Astrocyte (in vitro differentiated cells and primary cell): Measurements from ENCODE around the gene CYP27B1. TPM values are rescaled to one million over a fixed set of nuclear protein-coding genes. Genes with fewer than 3 reads are reported as not detected.

Experiments
- DNase-seq: peaks from one replicate; pipeline ENCODE4 v3.0.0-alpha.2; 2010; ENCODE audit warnings: low read depth
- FAIRE-seq: peaks from 2 replicates; lab custom pipeline; 2011; peaks lifted over from hg19 to GRCh38; lab: Jason Lieb, UNC
- H2AFZ ChIP-seq: 2 replicates; pipeline ENCODE4 v1.6.0; 2012; ENCODE audit warnings: low read depth, low read length, inconsistent platforms
- H3K27ac ChIP-seq: 2 replicates; pipeline ENCODE4 v1.5.1; 2011; ENCODE audit warnings: low read depth, low read length, inconsistent platforms
- H3K27me3 ChIP-seq: 2 replicates; pipeline ENCODE4 v1.6.0; 2011; ENCODE audit warnings: low read length, inconsistent platforms; ENCODE audit not compliant: insufficient read depth
- H3K36me3 ChIP-seq: 2 replicates; pipeline ENCODE4 v1.5.1; 2011; ENCODE audit warnings: low read length, inconsistent platforms; ENCODE audit not compliant: insufficient read depth
- H3K4me1 ChIP-seq: 2 replicates; pipeline ENCODE4 v1.5.1; 2011; ENCODE audit warnings: low read length, inconsistent platforms; ENCODE audit not compliant: insufficient read depth
- H3K4me2 ChIP-seq: 2 replicates; pipeline ENCODE4 v1.6.0; 2012; ENCODE audit warnings: low read length, inconsistent platforms
- H3K4me3 ChIP-seq: 2 replicates; pipeline ENCODE4 v1.5.1; 2011; ENCODE audit warnings: low read depth, mild to moderate bottlenecking, low read length, inconsistent platforms; ENCODE audit not compliant: insufficient read depth
- H3K79me2 ChIP-seq: 2 replicates; pipeline ENCODE4 v1.6.0; 2012; ENCODE audit warnings: mild to moderate bottlenecking, low read length, inconsistent platforms; ENCODE audit not compliant: insufficient read depth
- H3K9ac ChIP-seq: 2 replicates; pipeline ENCODE4 v1.6.0; 2012; ENCODE audit warnings: mild to moderate bottlenecking, low read length, inconsistent platforms
- H3K9me3 ChIP-seq: 2 replicates; pipeline ENCODE4 v1.5.1; 2012; ENCODE audit warnings: low read depth, mild to moderate bottlenecking, low read length, inconsistent platforms; ENCODE audit not compliant: insufficient read depth
- H4K20me1 ChIP-seq: 2 replicates; pipeline ENCODE4 v1.6.0; 2012; ENCODE audit warnings: low read length, inconsistent platforms; ENCODE audit not compliant: insufficient read depth
- H3K27ac Mint-ChIP-seq: one replicate; pipeline ENCODE4 v1.8.0; 2021; ENCODE audit warnings: mild to moderate bottlenecking, mixed read lengths; ENCODE audit not compliant: unreplicated experiment
- H3K27me3 Mint-ChIP-seq: one replicate; pipeline ENCODE4 v1.8.0; 2021; ENCODE audit warnings: low read depth, mixed read lengths; ENCODE audit not compliant: unreplicated experiment
- H3K36me3 Mint-ChIP-seq: one replicate; pipeline ENCODE4 v1.8.0; 2021; ENCODE audit warnings: low read depth, mixed read lengths; ENCODE audit not compliant: unreplicated experiment
- H3K4me1 Mint-ChIP-seq: one replicate; pipeline ENCODE4 v1.8.0; 2021; ENCODE audit warnings: low read depth, mixed read lengths; ENCODE audit not compliant: unreplicated experiment
- H3K4me3 Mint-ChIP-seq: one replicate; pipeline ENCODE4 v1.8.0; 2021; ENCODE audit warnings: mild to moderate bottlenecking, moderate library complexity, mixed read lengths; ENCODE audit not compliant: unreplicated experiment
- H3K9me3 Mint-ChIP-seq: one replicate; pipeline ENCODE4 v1.8.0; 2021; ENCODE audit warnings: mild to moderate bottlenecking, mixed read lengths; ENCODE audit not compliant: unreplicated experiment
- EZH2 ChIP-seq: IDR thresholded peaks from 2 replicates; pipeline ENCODE4 v1.6.1; 2012; ENCODE audit warnings: mild to moderate bottlenecking, low read length, inconsistent platforms; ENCODE audit not compliant: insufficient read depth
- total RNA-seq: library from RNA; stranded (reverse); gene quantifications from 2 replicates; pipeline ENCODE4 v1.2.1, GENCODE V29; 2021
- TF ChIP-seq, protein P1 (sequence below): IDR thresholded peaks from 2 replicates; pipeline ENCODE4 v1.5.1; 2011; ENCODE audit warnings: low read depth, mild to moderate bottlenecking, inconsistent platforms, low read length, moderate library complexity; ENCODE audit not compliant: insufficient read depth

Gene CYP27B1
- total RNA-seq, 1 donor from 2014 or later: 1.5 TPM

GRCh38 chr12:57753756-57754337 is 13.0 kb downstream of the CYP27B1 start:
- peaks cover 27% of the 10 kb centered on the region for H3K4me1 Mint-ChIP-seq
- TF ChIP-seq, protein P1, sequence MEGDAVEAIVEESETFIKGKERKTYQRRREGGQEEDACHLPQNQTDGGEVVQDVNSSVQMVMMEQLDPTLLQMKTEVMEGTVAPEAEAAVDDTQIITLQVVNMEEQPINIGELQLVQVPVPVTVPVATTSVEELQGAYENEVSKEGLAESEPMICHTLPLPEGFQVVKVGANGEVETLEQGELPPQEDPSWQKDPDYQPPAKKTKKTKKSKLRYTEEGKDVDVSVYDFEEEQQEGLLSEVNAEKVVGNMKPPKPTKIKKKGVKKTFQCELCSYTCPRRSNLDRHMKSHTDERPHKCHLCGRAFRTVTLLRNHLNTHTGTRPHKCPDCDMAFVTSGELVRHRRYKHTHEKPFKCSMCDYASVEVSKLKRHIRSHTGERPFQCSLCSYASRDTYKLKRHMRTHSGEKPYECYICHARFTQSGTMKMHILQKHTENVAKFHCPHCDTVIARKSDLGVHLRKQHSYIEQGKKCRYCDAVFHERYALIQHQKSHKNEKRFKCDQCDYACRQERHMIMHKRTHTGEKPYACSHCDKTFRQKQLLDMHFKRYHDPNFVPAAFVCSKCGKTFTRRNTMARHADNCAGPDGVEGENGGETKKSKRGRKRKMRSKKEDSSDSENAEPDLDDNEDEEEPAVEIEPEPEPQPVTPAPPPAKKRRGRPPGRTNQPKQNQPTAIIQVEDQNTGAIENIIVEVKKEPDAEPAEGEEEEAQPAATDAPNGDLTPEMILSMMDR: no peak
- no peak for TF ChIP-seq EZH2
- no peak overlapping the region for H3K4me3 ChIP-seq
- peaks cover 33% of the 10 kb centered on the region for H3K79me2 ChIP-seq
- H3K9me3 ChIP-seq: no peaks in the 10 kb centered on the region
- no peak for DNase-seq
- H2AFZ ChIP-seq: no peak overlapping the region
- no peak overlapping the region for H3K27ac ChIP-seq
- peaks cover 21% of the 10 kb centered on the region for H3K4me1 ChIP-seq
- peak overlapping the region; percentile 82 for H3K4me2 ChIP-seq
- H3K27ac Mint-ChIP-seq: peak overlapping the region; percentile 79
- H3K4me3 Mint-ChIP-seq: peak overlapping the region; percentile 87
- H3K9ac ChIP-seq: no peak overlapping the region
- H3K27me3 Mint-ChIP-seq: peaks cover 4% of the 10 kb centered on the region
- no peaks in the 10 kb centered on the region for H3K9me3 Mint-ChIP-seq
- FAIRE-seq: no peak
- peaks cover 22% of the 10 kb centered on the region for H3K36me3 Mint-ChIP-seq
- peaks cover 16% of the 10 kb centered on the region for H4K20me1 ChIP-seq
- H3K36me3 ChIP-seq: peaks cover 12% of the 10 kb centered on the region
- peaks cover 11% of the 10 kb centered on the region for H3K27me3 ChIP-seq

- Histone ChIP-seq H3K79me2 (peaks cover 34% of the 10 kb centered on the region), H3K4me1 (peaks cover 21% of the 10 kb centered on the region), H3K27ac (no peak overlapping the region), H3K4me2 (peak overlapping the region; percentile 95), H3K9me3 (no peaks in the 10 kb centered on the region), H3K27me3 (peaks cover 11% of the 10 kb centered on the region), H4K20me1 (peaks cover 16% of the 10 kb centered on the region), H3K4me3 (peak overlapping the region; percentile 41), H2AFZ (peak overlapping the region; percentile 11), H3K36me3 (peaks cover 17% of the 10 kb centered on the region), H3K9ac (peak overlapping the region; percentile 42)
- Mint-ChIP-seq H3K36me3 (peaks cover 23% of the 10 kb centered on the region), H3K9me3 (no peaks in the 10 kb centered on the region), H3K4me1 (peaks cover 27% of the 10 kb centered on the region), H3K27ac (peak overlapping the region; percentile 94), H3K4me3 (peak overlapping the region; percentile 91), H3K27me3 (no peaks in the 10 kb centered on the region)
- TF ChIP-seq, protein P1: no peak
- no peak for TF ChIP-seq EZH2
- DNase-seq: no peak
- FAIRE-seq: no peak
Observed at GRCh38 chr12:57752668-57753000, 14.2 kb downstream of the CYP27B1 start.
